ACC112 (cell line): ENCODE measurements around the gene CCDC97.

Source experiments
- H2AFZ ChIP-seq: fragments of 200-600 bp; sonication (generic); one replicate; pipeline ENCODE4 v1.6.0; 2017; ENCODE audit warnings: antibody characterized with exemption, low read length; ENCODE audit not compliant: unreplicated experiment
- H3K27ac ChIP-seq: fragments of 200-600 bp; sonication (generic); 2 replicates; pipeline ENCODE4 v1.5.1; 2014; ENCODE audit warnings: low read depth, mild to moderate bottlenecking, antibody characterized with exemption, low read length, moderate library complexity
- H3K27me3 ChIP-seq: fragments of 200-600 bp; sonication (generic); 2 replicates; pipeline ENCODE4 v1.6.1; 2014; ENCODE audit warnings: mild to moderate bottlenecking, antibody characterized with exemption, low read length, moderate library complexity, mixed read lengths; ENCODE audit not compliant: insufficient read depth
- H3K36me3 ChIP-seq: fragments of 200-600 bp; sonication (generic); 2 replicates; pipeline ENCODE4 v1.6.1; 2016; ENCODE audit warnings: mild to moderate bottlenecking, antibody characterized with exemption, low read length, moderate library complexity, mixed read lengths; ENCODE audit not compliant: insufficient read depth
- H3K4me1 ChIP-seq: fragments of 200-600 bp; sonication (generic); one replicate; pipeline ENCODE4 v1.6.1; 2016; ENCODE audit warnings: low read length, mixed read lengths; ENCODE audit not compliant: insufficient read depth, unreplicated experiment, control insufficient read depth
- H3K4me3 ChIP-seq: fragments of 200-600 bp; sonication (generic); 2 replicates; pipeline ENCODE4 v1.5.1; 2014; ENCODE audit warnings: mild to moderate bottlenecking, low read depth, low read length
- H3K79me2 ChIP-seq: fragments of 200-600 bp; sonication (generic); one replicate; pipeline ENCODE4 v1.6.0; 2016; ENCODE audit warnings: low read length; ENCODE audit not compliant: control insufficient read depth, unreplicated experiment, insufficient read depth

Gene CCDC97

GRCh38 chr19:41327076-41327575, 17.2 kb downstream of the CCDC97 start:
- Histone ChIP-seq H3K36me3 (0 out of 2 replicates have a peak, but pooled peaks cover 5% of the 10 kb centered on the region), H3K4me3 (no peak overlapping the region), H2AFZ (no peak overlapping the region), H3K79me2 (peaks cover 2% of the 10 kb centered on the region), H3K4me1 (peaks cover 53% of the 10 kb centered on the region), H3K27ac (peak overlapping the region; percentile 41), H3K27me3 (no peaks in the 10 kb centered on the region)

- Histone ChIP-seq H3K4me3 (no peak overlapping the region), H3K36me3 (0 out of 2 replicates have a peak, but pooled peaks cover 5% of the 10 kb centered on the region)
These were observed 17.7 kb downstream of the CCDC97 start for GRCh38 chr19:41327576-41328156.

GRCh38 chr19:41328157-41328841, 18.3 kb downstream of the CCDC97 start:
- Histone ChIP-seq H3K4me3 (no peak overlapping the region), H3K27me3 (no peaks in the 10 kb centered on the region), H3K27ac (no peak overlapping the region; the same call in 1 of the 2 replicates), H3K79me2 (peaks cover 2% of the 10 kb centered on the region), H2AFZ (no peak overlapping the region), H3K36me3 (0 out of 2 replicates have a peak, but pooled peaks cover 5% of the 10 kb centered on the region), H3K4me1 (peaks cover 41% of the 10 kb centered on the region)

More at GRCh38 chr19:41327576-41328156, 17.7 kb downstream of the CCDC97 start:
- Histone ChIP-seq H3K27me3 (no peaks in the 10 kb centered on the region), H3K27ac (peak overlapping the region; percentile 41; the same call in 1 of the 2 replicates), H2AFZ (no peak overlapping the region), H3K4me1 (peaks cover 47% of the 10 kb centered on the region), H3K79me2 (peaks cover 2% of the 10 kb centered on the region)

- Histone ChIP-seq H3K79me2 (peaks cover 2% of the 10 kb centered on the region), H3K4me1 (peaks cover 38% of the 10 kb centered on the region), H3K27ac (no peak overlapping the region; the same call in 1 of the 2 replicates), H3K4me3 (no peak overlapping the region), H2AFZ (no peak overlapping the region), H3K27me3 (no peaks in the 10 kb centered on the region), H3K36me3 (0 out of 2 replicates have a peak, but pooled peaks cover 5% of the 10 kb centered on the region)
These were observed 18.9 kb downstream of the CCDC97 start for GRCh38 chr19:41328842-41329225.

GRCh38 chr19:41330481-41330880, 20.5 kb downstream of the CCDC97 start:
- no peaks in the 10 kb centered on the region for H3K27me3 ChIP-seq
- no peak overlapping the region for H2AFZ ChIP-seq
- H3K36me3 ChIP-seq: 0 out of 2 replicates have a peak, but pooled peaks cover 5% of the 10 kb centered on the region
- no peak overlapping the region for H3K4me3 ChIP-seq
- peaks cover 21% of the 10 kb centered on the region for H3K4me1 ChIP-seq
- no peak overlapping the region for H3K27ac ChIP-seq
- H3K79me2 ChIP-seq: peaks cover 2% of the 10 kb centered on the region

- H3K27ac ChIP-seq: no peak overlapping the region
- H3K4me1 ChIP-seq: peaks cover 15% of the 10 kb centered on the region
- H3K27me3 ChIP-seq: no peaks in the 10 kb centered on the region
- no peak overlapping the region for H2AFZ ChIP-seq
- H3K36me3 ChIP-seq: 0 out of 2 replicates have a peak, but pooled peaks cover 5% of the 10 kb centered on the region
- no peak overlapping the region for H3K4me3 ChIP-seq
- peaks cover 2% of the 10 kb centered on the region for H3K79me2 ChIP-seq
These were observed 21.1 kb downstream of the CCDC97 start for GRCh38 chr19:41330946-41331678.

- no peak overlapping the region for H2AFZ ChIP-seq
- no peaks in the 10 kb centered on the region for H3K27me3 ChIP-seq
- 0 out of 2 replicates have a peak, but pooled peaks cover 5% of the 10 kb centered on the region for H3K36me3 ChIP-seq
- no peak overlapping the region for H3K4me3 ChIP-seq
- peaks cover 9% of the 10 kb centered on the region for H3K4me1 ChIP-seq
- peaks cover 2% of the 10 kb centered on the region for H3K79me2 ChIP-seq
- H3K27ac ChIP-seq: no peak overlapping the region
These were observed 22.0 kb downstream of the CCDC97 start for GRCh38 chr19:41332000-41332399.

- no peaks in the 10 kb centered on the region for H3K27me3 ChIP-seq
- no peak overlapping the region for H3K4me3 ChIP-seq
- no peak overlapping the region for H3K27ac ChIP-seq
- no peaks in the 10 kb centered on the region for H3K79me2 ChIP-seq
- H3K4me1 ChIP-seq: peaks cover 4% of the 10 kb centered on the region
- H3K36me3 ChIP-seq: 0 out of 2 replicates have a peak, but pooled peaks cover 5% of the 10 kb centered on the region
- H2AFZ ChIP-seq: no peak overlapping the region
These were observed 22.5 kb downstream of the CCDC97 start for GRCh38 chr19:41332468-41332867.

- Histone ChIP-seq H3K4me3 (no peak overlapping the region), H3K36me3 (no peaks in the 10 kb centered on the region), H2AFZ (no peak overlapping the region), H3K79me2 (no peaks in the 10 kb centered on the region), H3K27me3 (no peaks in the 10 kb centered on the region), H3K4me1 (no peaks in the 10 kb centered on the region), H3K27ac (no peak overlapping the region)
These were observed 24.8 kb downstream of the CCDC97 start for GRCh38 chr19:41334793-41335192.

- no peak overlapping the region for H2AFZ ChIP-seq
- no peaks in the 10 kb centered on the region for H3K79me2 ChIP-seq
- H3K27ac ChIP-seq: no peak overlapping the region
- H3K27me3 ChIP-seq: no peaks in the 10 kb centered on the region
- H3K4me3 ChIP-seq: no peak overlapping the region
- no peaks in the 10 kb centered on the region for H3K4me1 ChIP-seq
- peaks cover under 1% of the 10 kb centered on the region; the same call in 1 of the 2 replicates for H3K36me3 ChIP-seq
These were observed 25.5 kb downstream of the CCDC97 start for GRCh38 chr19:41335467-41335866.
